Measurements from ENCODE around the gene CDAN1. TPM values are rescaled to one million over a fixed set of nuclear protein-coding genes. Genes with fewer than 3 reads are reported as not detected.

CDAN1 gene
- total and polyA plus RNA-seq, 2 experiments from 2014 or later: 16.6 to 20.9 TPM

GRCh38 chr15:42695527-42696071 is 41.3 kb downstream of the CDAN1 start:
- H3K36me3 ChIP-seq: no peaks in the 10 kb centered on the region
- no peaks in the 10 kb centered on the region for H3K4me1 ChIP-seq (ENCODE audit: low read depth)
- DNase-seq (ENCODE audit: low read depth in 1 of 2, low spot score in 1 of 2): no peak
- H3K9me3 ChIP-seq (ENCODE audit: low read depth): no peaks in the 10 kb centered on the region
- H3K4me3 ChIP-seq: no peak overlapping the region
- TF ChIP-seq CTCF (IDR thresholded peaks at IDR 0.05; ENCODE audit: low read depth, low read length): no peak
- no peaks in the 10 kb centered on the region for H3K27me3 ChIP-seq
- H3K27ac ChIP-seq: no peak overlapping the region

GRCh38 chr15:42694398-42694797 is 42.5 kb downstream of the CDAN1 start:
- no peak for TF ChIP-seq CTCF (IDR thresholded peaks at IDR 0.05; ENCODE audit: low read depth, low read length)
- DNase-seq (ENCODE audit: low read depth in 1 of 2, low spot score in 1 of 2): no peak
- Histone ChIP-seq H3K9me3 (ENCODE audit: low read depth) (no peaks in the 10 kb centered on the region), H3K27ac (no peak overlapping the region), H3K4me3 (no peak overlapping the region), H3K27me3 (no peaks in the 10 kb centered on the region), H3K36me3 (no peaks in the 10 kb centered on the region), H3K4me1 (ENCODE audit: low read depth) (no peaks in the 10 kb centered on the region)

GRCh38 chr15:42693942-42694341 is 43.0 kb downstream of the CDAN1 start:
- no peak for DNase-seq (ENCODE audit: low read depth in 1 of 2, low spot score in 1 of 2)
- Histone ChIP-seq H3K27ac (no peak overlapping the region), H3K4me1 (ENCODE audit: low read depth) (no peaks in the 10 kb centered on the region), H3K9me3 (ENCODE audit: low read depth) (no peaks in the 10 kb centered on the region), H3K4me3 (no peak overlapping the region), H3K36me3 (no peaks in the 10 kb centered on the region), H3K27me3 (no peaks in the 10 kb centered on the region)
- no peak for TF ChIP-seq CTCF (IDR thresholded peaks at IDR 0.05; ENCODE audit: low read depth, low read length)

GRCh38 chr15:42693496-42693895 is 43.4 kb downstream of the CDAN1 start:
- Histone ChIP-seq H3K4me3 (no peak overlapping the region), H3K9me3 (ENCODE audit: low read depth) (no peaks in the 10 kb centered on the region), H3K27me3 (no peaks in the 10 kb centered on the region), H3K4me1 (ENCODE audit: low read depth) (no peaks in the 10 kb centered on the region), H3K27ac (no peak overlapping the region), H3K36me3 (no peaks in the 10 kb centered on the region)
- no peak for TF ChIP-seq CTCF (IDR thresholded peaks at IDR 0.05; ENCODE audit: low read depth, low read length)
- DNase-seq (ENCODE audit: low read depth in 1 of 2, low spot score in 1 of 2): no peak

- Histone ChIP-seq H3K4me3 (no peak overlapping the region), H3K9me3 (ENCODE audit: low read depth) (no peaks in the 10 kb centered on the region), H3K4me1 (ENCODE audit: low read depth) (no peaks in the 10 kb centered on the region), H3K27ac (no peak overlapping the region), H3K27me3 (no peaks in the 10 kb centered on the region), H3K36me3 (no peaks in the 10 kb centered on the region)
- no peak for DNase-seq (ENCODE audit: low read depth in 1 of 2, low spot score in 1 of 2)
- TF ChIP-seq CTCF (IDR thresholded peaks at IDR 0.05; ENCODE audit: low read depth, low read length): no peak
These were observed 43.9 kb downstream of the CDAN1 start for GRCh38 chr15:42692997-42693396.

- no peak for DNase-seq (ENCODE audit: low read depth in 1 of 2, low spot score in 1 of 2)
- H3K9me3 ChIP-seq (ENCODE audit: low read depth): no peaks in the 10 kb centered on the region
- H3K27me3 ChIP-seq: no peaks in the 10 kb centered on the region
- TF ChIP-seq CTCF (IDR thresholded peaks at IDR 0.05; ENCODE audit: low read depth, low read length): no peak
- H3K4me3 ChIP-seq: no peak overlapping the region
- H3K27ac ChIP-seq: no peak overlapping the region
- H3K36me3 ChIP-seq: no peaks in the 10 kb centered on the region
- no peaks in the 10 kb centered on the region for H3K4me1 ChIP-seq (ENCODE audit: low read depth)
These were observed 44.4 kb downstream of the CDAN1 start for GRCh38 chr15:42692536-42692935.

Measured in cardiac muscle cell (in vitro differentiated cells and primary cell).